NCI-H748 (cell line): Measurements from ENCODE around the gene METTL22.

Source experiments
- DNase-seq: peaks from one replicate; lab custom pipeline; 2025; ENCODE audit not compliant: unreplicated experiment; lab: John Stamatoyannopoulos, UW

METTL22 gene

DNA sequence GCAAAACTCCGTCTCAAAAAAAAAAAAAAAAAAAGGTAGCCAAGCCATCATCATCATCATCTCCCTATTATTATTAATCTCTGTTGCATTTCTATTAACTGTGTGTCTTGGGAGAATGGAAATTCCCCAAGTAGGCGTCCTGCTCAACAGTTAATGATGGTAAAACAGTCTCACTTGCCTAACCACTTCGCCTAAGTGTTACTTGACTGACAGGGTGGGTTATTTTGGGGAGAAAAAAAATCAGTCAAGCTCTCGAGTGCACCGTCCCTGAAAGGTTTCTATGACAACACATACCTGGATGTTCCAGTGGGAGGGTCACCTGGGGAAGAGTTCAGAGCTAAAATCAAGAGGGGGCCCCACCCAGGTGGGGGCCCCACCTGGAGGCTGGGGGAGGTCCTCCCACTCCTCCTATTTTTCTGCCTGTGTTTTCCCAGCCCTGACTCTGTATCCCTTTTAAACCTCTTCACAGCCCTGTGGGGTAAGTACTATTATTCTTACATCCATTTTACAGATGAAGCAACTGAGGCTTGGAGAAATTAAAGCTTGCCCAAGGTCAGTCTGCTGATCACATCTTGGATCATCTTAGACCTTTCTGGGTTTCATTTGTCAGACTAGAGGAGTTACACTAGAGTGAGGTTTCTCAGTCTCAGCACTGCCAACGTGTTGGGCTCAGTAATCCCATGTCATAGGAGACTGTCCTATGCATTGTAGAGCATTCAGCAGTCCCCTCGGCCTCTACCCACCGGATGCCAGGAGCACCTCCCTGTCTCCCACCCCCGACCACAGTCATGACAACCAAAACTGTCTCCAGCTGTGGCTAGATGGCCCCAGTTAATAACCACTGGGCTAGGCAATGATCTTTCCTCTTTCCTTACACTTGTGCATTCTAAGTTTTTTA, 41.9 kb downstream of the METTL22 start:
- no peak for DNase-seq

DNA sequence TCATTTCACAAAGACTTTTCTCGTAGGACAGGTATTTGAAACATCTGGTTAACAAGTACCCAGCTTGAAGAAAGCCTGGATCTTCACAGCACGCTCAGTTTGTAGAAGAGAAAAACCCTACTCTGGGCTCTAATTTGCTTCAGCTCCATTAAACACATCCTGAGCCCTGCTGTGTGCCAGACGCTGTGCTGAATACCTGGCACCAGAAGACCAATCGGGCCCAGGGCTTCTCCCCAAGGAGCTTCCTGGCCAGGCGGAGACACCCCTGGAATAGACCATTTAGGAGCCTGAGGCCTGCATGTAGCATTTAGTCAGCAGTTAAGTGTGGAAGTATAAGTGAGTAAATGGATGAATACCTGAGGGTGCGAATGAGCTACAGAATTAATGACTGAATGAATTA, 44.0 kb downstream of the METTL22 start:
- no peak for DNase-seq

DNA sequence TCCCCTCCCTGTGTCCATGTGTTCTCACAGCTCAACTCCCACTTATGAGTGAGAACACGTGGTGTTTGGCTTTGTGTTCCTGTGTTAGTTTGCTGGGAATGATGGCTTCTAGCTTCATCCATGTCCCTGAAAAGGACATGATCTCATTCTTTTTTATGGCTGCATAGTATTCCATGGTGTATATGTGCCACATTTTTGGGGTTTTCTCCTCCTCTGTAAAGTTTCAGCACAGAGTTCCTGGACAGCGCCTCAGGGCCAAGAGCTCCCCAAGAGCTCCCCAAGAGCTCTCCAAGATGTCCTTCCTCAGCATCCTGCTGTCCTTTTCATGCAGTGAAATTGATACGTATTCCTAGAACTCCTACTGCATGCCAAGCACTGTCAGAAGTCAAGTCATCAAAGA, 46.0 kb downstream of the METTL22 start:
- DNase-seq: no peak

DNA sequence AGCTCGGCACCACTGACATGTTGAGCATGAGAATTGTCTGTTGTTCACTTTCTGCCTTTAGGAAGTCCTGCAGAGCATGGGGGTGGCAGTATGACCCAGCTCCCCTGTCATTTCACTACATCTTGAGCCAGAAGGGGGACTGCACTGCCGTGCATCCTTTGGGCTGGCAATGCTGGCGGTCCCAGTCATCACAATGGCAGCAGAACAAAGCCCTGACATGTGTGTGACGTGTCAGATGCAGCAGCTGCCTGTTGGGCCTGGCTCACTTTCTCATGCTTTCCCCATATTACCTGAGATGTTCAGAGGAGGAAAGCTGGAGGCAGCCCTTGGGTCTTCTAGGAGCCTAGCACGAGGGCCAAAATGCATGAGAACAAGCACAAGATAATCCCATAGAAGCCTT, 46.6 kb downstream of the METTL22 start:
- DNase-seq: no peak

DNA sequence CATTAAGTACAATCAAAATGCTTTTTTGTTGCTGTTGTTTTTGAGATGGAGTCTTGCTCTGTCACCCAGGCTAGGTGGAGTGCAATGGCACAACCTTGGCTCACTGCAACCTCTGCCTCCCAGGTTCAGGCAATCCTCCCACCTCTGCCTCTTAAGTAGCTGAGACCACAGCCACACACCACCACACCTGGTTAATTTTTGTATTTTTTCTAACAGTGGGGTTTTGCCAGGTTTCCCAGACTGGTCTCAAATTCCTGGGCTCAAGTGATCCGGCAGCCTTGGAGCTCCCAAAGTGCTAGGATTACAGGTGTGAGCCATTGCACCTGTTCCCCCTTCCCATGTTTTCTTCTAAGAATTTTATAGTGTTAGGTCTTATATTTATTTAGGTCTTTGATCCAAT, 48.0 kb downstream of the METTL22 start:
- no peak for DNase-seq

DNA sequence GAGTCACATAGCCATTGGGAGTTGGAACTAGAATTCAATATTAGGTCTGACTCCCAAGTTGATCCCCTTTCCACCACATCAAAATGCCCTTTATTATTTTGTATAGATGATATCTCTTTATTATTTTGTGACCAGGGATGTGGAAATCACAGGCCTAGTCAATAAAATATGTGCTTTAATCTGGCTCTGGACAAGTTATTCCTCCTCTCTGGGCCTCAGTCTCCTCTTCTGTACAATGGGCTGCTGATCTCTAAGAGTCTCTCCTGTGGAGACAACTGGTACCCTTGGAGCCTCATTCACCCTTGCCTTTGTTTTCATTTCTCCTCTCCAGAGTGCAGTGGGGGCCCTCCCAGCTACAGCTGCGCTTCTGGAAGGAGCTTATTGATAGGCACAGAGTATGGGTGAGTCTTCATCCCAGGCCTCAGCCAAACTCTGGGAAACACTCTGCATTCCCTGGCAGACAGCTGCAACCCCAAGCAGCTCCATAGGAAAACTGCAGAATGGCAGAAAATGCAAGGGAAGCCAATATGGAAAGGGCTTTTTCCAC, 48.6 kb downstream of the METTL22 start:
- no peak for DNase-seq

DNA sequence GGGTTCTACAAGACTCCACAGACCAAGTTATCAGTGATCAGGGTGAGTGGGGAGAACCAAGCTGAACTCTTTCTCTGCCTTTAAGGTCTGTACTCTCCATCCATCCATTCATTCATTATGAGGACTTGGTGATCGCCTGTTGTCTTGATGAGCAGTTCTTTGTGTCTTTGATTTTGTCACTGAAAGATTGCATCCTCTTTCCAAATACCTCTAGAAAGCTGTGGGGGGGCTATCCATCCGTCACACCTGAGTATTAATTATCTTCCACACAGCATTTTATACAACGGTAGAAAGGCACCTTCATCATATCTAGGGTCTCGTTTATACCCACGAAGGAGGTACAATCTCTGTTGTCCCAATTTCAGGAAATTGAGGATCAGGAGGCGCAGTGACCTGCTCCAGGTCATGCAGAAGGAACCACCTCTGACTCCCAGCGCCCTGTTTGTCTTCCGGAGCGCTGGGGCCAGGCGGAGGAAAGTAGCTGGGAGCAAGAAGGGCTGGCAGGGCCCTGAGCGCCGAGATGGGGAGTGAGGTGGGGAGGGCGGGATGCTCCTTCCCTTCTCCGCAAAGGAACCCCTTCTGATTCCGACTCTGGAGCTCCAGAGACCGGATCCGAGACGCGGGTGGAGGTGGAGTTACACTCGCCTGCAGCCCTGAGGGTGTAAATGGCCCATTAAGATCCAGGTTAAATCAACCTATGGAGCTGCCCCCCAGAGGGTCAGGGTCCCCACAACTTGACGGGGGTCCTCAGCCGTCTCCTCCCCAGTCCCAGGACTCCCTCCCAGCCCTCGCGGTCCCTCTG, 52.3 kb downstream of the METTL22 start:
- peak; percentile 58 for DNase-seq

DNA sequence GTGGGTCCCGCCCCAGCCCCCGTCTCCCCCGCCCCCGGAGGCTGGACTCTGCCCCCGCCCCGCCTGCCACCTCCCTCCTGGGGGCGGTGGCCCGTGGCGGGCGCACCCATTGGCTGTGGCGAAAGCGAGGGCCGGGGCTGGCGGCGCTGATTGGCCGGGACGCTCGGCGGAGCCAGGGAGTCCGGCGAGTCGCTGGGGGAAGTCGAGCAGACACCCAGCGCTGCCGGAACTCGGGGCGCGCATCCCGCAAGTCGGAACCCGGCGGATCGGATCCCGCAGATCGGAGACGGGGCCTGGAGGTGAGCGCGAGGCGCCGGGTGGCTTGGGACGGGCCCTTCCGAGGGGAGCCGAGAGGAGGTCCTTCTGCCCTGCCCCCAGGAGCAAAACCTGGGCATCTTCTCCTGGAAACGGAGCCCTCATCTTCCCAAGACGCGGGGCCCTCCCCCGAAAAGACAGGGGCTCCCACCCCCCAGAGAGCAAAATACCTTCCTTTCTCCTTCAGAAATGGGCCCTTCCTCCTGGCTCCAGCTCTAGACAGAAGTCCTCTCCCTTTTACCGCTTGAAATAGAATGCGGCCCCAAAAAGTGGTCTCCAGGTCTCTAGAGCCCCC, 53.0 kb downstream of the METTL22 start, which contains the start of gene ABAT:
TSS of gene ABAT (plus strand) at position 205 of the 610 bp plus-strand sequence. CDS start 61,123 bp downstream, outside the sequence.
- peak; percentile 83 for DNase-seq

DNA sequence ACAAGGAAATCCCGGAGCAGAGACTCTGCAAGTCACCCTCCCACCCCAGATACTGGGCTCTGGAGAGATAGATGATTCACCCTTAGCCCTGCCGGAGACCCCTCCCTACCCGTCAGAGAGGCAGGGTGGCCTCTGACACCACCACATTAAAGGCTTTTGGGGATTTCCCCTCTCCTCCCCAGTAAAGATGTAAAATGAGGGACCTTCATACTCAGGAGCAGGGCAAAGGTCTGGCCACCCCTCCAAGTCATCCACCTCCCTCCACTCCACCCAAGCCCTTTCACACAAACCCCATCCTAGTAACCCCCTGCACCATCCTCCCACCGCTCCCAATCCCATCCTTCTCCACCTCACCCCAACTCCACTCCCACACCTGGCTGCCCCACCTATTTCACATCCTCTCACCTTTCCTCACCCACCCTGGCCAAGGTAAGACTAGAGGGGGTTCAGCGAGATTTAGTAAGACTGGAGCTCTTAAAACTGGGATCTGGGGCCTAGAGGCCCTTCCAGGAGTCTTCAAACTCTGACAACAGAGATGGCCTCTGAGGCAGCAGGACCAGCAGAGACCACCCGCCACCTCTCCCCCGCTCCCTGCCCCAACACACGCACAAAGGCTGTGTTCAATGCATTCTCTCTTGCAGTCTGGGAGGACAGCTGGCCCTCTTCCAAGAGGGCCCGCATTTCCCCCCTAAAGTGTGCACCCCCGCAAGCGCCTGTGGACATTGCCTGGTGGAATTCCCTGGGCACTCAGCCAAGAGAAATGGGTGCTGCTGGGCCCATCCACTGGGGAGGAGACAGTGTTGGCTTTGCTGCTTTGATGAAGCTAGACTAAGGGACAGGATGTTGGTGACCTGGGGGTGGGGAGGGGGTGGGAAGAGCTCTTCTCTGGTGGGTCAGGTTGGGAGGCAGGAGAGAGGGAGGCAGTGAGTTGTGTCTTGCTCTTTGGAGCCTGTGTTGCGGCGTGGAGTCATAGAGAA, 54.0 kb downstream of the METTL22 start:
- DNase-seq: peak; percentile 12

DNA sequence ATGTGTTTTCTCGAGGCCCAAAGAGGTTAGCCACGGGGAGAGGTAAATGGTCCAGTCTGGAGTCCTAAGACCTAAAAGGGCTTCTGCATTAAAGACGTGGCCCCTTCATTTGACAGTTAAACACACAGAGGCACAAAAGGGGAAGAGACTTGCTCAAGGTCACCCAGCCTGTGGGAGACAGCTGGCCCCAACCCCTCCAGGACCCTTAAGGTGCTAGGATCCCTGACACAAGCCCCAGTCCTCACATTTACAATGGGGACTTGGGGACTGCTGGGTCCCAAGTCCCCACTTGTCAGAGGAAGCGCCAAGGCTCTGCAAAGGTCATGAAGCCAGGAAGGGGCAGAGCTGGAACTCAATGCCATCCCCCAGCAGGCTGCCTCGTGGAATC, 54.7 kb downstream of the METTL22 start:
- DNase-seq: no peak

DNA sequence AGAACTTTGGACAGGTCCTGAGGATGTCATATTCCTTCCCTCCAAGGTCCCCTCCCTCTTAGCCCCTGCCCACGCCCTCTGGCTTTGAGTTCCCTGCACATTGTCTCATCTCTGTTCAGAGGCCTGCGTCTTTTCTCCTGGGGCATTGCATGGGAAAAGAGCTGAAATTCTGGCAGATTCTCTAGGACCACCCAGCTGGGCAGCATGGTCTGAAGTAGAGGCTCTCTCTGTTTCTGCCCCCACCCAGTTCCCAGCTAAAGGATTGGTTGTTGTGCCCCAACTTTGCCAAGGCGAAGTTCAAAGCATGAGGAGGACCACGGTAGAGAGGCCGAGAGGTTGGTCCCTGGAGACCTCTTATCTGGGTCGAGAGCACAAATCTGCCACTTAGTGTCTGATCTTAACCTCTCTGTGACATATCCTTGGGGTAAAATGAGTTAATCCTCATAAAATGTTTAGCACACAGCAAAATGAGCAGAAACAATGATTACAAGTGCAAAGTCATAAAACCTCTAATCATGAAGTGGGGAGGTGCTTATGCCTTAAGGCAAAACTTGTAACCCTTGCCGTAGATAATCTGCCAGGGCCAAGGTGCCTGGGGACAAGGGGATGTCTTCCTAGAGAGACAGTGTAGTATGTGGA, 55.4 kb downstream of the METTL22 start:
- no peak for DNase-seq

DNA sequence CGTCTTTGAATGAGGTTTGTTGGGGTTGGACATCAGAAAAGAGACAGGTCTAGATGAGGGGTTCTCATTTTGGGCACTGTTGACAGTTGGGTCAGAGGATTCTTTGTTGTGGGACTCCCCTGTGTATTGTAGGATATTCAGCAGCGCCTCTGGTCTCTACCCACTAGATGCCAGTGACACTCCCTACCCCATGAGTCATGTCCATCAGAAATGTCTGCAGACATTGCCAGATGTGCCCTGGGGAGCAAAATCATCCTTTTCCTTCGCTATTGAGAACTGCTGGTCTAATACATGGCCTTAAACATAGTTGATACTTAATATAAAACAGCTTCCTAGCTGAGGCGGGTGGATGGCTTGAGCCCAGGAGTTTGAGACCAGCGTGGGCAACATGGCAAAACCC, 56.0 kb downstream of the METTL22 start:
- no peak for DNase-seq

DNA sequence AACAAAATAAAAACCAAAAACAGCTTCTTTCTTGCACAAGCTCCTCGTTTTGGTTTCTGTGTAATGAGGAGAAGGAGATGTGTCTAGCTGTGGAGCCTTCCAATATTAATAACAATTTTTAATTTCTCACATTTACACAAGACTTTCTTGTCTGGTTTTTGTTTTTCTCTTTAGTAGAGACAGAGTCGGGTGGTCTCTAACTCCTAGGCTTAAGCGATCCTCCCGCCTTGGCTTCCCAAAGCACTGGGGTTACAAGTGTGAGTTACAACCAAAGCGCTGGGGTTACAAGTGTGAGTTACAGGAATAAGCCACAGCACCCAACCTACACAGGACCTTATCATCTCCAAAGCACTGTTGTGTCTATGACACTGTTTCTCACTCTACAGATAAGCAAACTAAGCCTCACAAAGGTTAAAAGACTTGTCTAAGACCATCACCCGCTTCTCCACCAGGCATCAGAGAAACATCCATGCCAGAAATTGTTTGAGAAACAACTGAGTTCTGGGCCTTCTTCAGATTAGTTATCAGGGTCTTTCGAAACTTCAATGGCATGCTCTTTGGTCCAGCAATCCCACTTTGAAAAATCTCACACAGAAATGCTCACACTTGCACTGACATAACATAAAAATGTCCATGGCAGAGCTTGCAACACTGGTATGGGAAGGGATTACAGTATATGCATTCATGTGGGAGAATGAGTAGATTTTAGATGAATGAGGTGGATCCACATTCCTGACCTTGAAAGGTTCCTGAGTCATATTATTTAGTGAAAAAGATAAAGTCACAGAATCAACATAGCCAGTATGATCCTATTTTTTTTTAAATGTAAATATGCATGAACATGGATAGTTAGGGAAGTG, 56.8 kb downstream of the METTL22 start:
- DNase-seq: no peak

DNA sequence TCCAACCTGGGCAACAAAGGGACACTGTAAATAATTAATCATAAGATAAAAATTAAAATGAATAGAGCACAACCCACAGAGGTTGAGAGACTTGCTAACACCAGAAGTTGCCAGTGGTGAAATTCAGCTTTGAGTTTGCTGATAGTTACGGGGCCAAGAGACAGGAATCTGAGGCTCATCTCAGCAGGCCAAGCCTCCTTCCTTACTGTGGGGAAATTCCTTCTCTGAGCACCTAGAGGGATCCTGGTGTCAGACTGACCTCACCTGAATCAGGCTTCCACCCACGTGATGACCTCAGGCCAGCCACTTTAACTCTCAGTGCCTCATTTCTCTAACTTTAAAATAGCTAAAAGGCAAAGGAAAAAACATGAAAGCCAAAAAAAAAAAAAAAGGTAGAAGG, 57.7 kb downstream of the METTL22 start:
- DNase-seq: no peak

DNA sequence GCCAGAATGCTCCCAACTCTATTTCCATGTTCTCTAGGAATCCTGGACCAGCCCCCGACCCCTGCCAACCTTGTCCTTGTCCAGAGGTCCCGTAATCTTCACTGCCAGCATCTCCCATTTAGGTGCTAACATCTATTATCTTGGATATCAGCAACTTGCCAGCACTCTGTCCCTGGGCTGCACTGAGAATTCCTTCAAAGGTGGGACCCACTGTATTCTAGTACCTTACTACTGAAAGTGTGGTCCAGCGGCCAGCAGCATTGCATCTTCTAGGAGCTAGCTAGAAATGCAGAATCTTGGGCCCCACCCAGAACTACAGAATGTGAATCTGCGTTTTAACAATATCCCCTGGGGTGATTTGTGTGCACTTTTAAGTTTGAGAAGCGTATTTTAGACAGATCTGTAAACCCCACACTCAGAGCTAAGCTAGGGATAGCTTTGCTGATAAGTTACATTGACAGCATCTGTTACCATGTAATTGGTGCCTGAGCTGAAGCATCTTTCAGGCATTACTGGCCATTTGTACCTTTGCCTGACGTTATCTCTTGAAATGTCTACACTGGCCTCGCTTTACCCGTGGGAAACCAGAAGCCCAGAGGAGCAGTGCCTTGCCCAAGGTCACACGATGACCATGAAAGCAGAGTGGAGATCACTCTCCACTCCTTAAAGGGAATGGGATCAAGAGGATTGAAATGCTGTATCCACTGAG, 61.2 kb downstream of the METTL22 start:
- DNase-seq: peak; percentile 17

DNA sequence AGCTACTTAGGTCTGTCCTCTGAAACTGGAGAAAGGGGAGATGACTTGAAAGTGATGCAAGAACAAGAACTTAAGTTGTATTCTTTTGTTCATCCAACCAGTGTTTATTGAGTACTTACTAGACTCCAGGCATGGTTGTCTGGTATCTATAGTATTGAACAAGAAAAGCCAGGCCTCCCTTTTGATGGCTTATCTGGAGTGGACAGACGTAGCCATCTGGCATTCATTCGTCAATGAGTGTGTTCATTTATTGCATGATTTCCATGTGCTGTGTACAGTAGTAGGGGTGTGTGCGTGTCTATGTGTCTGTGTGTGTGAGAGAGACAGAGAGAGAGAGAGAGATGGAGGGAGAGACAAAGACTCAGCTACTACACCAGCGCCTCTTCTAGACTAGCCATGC, 62.1 kb downstream of the METTL22 start:
- DNase-seq: no peak

DNA sequence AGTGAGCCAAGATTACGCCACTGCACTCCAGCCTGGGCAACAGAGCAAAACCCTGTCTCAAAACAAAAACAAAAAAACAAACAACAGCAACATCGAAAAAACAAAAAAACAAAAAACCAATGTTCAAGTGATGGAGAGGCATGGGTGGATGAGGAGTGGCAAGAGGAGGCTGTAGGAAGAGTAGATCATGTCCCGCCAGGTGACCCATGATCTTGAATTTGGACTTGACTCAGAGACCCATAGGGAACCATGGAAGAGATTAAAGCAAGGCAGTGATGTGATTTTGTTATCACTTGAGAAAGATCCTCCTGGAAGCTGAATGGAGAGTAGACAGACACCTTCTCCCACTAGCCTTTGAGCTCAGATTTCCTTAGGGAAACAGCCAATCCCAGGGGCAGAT, 64.1 kb downstream of the METTL22 start:
- DNase-seq: no peak

DNA sequence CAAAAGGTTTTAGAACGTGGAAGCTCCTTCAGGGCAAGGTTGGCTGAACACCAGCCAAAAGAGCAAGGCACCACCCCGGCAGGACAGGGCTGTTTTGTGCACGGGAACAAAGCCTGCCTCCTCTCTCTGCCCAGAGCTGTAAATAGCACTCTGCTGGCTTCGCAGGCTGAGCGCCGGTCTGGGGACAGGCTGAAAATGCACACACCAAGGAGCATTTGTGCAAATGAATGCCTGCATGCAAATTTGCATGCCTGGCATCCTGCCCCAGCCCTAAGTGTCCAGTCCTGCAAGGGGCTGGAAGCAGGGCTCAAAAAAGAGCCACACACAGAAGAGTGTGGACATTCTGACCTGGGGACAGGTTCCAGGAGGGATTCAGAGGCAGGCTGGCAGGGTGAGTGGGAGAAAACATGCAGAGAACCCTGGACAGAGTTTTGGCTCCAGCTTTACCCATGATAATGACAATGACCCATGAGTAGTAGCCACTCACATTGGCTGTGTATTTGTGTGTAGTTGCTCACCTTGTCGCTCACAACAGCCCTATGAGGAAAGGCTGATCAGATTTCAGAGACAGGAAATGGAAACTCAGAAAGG, 64.6 kb downstream of the METTL22 start:
- peak; percentile 5 for DNase-seq
